Loucy (cell line): ENCODE data around the gene ACOXL.

Source experiments
- H2AFZ ChIP-seq: fragments of 200-600 bp; sonication (generic); 2 replicates; pipeline ENCODE4 v1.6.0; 2016; ENCODE audit warnings: antibody characterized with exemption, mild to moderate bottlenecking, low read length, moderate library complexity
- H3F3A ChIP-seq: fragments of 200-600 bp; 2 replicates; pipeline ENCODE4 v1.6.0; 2016; ENCODE audit warnings: antibody characterized with exemption, low read depth, mild to moderate bottlenecking
- H3K27me3 ChIP-seq: fragments of 200-600 bp; sonication (generic); 2 replicates; pipeline ENCODE4 v1.6.1; 2014; ENCODE audit warnings: low read length, mild to moderate bottlenecking; ENCODE audit not compliant: insufficient read depth, poor library complexity, severe bottlenecking
- H3K36me3 ChIP-seq: fragments of 200-600 bp; sonication (generic); 2 replicates; pipeline ENCODE4 v1.6.1; 2016; ENCODE audit warnings: low read length; ENCODE audit not compliant: insufficient read depth
- H3K4me1 ChIP-seq: fragments of 200-600 bp; sonication (generic); 2 replicates; pipeline ENCODE4 v1.5.1; 2014; ENCODE audit warnings: low read length, mild to moderate bottlenecking; ENCODE audit not compliant: insufficient read depth, poor library complexity, severe bottlenecking
- H3K4me2 ChIP-seq: fragments of 200-600 bp; sonication (generic); 2 replicates; pipeline ENCODE4 v1.6.0; 2014; ENCODE audit warnings: antibody characterized with exemption, low read length, low read depth, mild to moderate bottlenecking; ENCODE audit not compliant: poor library complexity, severe bottlenecking
- H3K4me3 ChIP-seq: fragments of 200-600 bp; sonication (generic); 2 replicates; pipeline ENCODE4 v1.5.1; 2014; ENCODE audit warnings: low read length, mild to moderate bottlenecking, mixed read lengths; ENCODE audit not compliant: poor library complexity, severe bottlenecking
- H3K79me2 ChIP-seq: fragments of 200-600 bp; sonication (generic); 2 replicates; pipeline ENCODE4 v1.6.1; 2014; ENCODE audit warnings: low read length; ENCODE audit not compliant: insufficient read depth
- H3K9ac ChIP-seq: fragments of 200-600 bp; sonication (generic); 2 replicates; pipeline ENCODE4 v1.6.0; 2014; ENCODE audit warnings: mild to moderate bottlenecking, low read depth, low read length, moderate library complexity; ENCODE audit not compliant: poor library complexity, severe bottlenecking
- H3K9me2 ChIP-seq: fragments of 200-600 bp; sonication (generic); replicated peaks from 2 replicates; pipeline ENCODE4 v1.6.1; 2016; ENCODE audit warnings: low read depth, low read length, mixed read lengths
- H3K9me3 ChIP-seq: fragments of 200-600 bp; sonication (generic); 2 replicates; pipeline ENCODE4 v1.6.1; 2014; ENCODE audit warnings: mild to moderate bottlenecking, antibody characterized with exemption, low read length, low read depth; ENCODE audit not compliant: insufficient read depth
- H4K20me1 ChIP-seq: fragments of 200-600 bp; sonication (generic); 2 replicates; pipeline ENCODE4 v1.6.0; 2014; ENCODE audit warnings: antibody characterized with exemption, low read length, mild to moderate bottlenecking; ENCODE audit not compliant: insufficient read depth, poor library complexity, severe bottlenecking
- EZH2phosphoT487 ChIP-seq: fragments of 200-600 bp; IDR thresholded peaks from 2 replicates; pipeline ENCODE4 v1.6.1; 2018; ENCODE audit warnings: antibody characterized with exemption, mild to moderate bottlenecking, moderate library complexity, borderline replicate concordance
- TF ChIP-seq, protein P1 (sequence below): fragments of 200-600 bp; sonication (generic); conservative IDR thresholded peaks from 2 replicates; pipeline ENCODE4 v1.5.1; 2014; ENCODE audit warnings: mild to moderate bottlenecking, antibody characterized with exemption, low read length

ACOXL gene

DNA sequence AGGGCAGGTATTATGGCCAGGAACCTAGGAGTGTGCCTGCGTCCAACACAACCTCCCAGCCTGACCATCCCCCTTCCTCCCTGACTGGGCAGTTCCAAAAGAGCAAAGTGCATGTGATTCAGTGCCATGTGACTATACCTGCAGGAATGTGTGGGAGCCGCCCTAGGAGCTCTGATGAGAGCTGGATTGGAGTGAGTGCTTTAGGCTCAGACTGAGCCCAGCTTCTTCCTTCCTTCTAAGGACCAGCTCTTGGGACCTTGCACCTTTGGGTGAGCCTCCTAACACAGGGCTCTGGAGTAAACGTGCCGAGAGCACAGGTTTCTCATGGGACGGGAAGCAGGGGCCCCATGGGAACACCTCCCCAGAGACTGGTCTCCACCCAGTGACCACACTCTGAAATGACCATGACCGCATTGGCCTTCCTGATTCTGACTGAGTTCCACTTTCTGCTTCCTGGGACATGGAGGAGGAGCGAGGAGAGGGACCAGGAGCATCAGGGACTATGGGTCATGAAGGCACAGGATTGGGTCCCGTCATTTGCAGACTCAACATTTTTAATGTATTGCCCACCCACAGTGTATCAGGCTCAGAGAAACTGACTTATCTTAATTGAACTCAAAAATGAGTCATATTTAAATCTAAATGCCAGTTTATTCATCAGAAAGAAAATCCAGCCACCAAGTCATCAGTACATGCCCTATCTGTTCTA lies 300.5 kb downstream of the ACOXL start:
- Histone ChIP-seq H3K79me2 (no peaks in the 10 kb centered on the region), H3K9me3 (no peaks in the 10 kb centered on the region; the same call in 1 of the 2 replicates), H3K9ac (no peak overlapping the region), H3K27me3 (no peaks in the 10 kb centered on the region), H2AFZ (no peak overlapping the region), H3F3A (no peaks in the 10 kb centered on the region), H3K4me1 (peaks cover 65% of the 10 kb centered on the region), H3K9me2 (no peaks in the 10 kb centered on the region), H3K36me3 (no peaks in the 10 kb centered on the region), H3K4me2 (no peak overlapping the region), H4K20me1 (no peaks in the 10 kb centered on the region), H3K4me3 (no peak overlapping the region)
- no peak for TF ChIP-seq EZH2phosphoT487
- TF ChIP-seq, protein P1, sequence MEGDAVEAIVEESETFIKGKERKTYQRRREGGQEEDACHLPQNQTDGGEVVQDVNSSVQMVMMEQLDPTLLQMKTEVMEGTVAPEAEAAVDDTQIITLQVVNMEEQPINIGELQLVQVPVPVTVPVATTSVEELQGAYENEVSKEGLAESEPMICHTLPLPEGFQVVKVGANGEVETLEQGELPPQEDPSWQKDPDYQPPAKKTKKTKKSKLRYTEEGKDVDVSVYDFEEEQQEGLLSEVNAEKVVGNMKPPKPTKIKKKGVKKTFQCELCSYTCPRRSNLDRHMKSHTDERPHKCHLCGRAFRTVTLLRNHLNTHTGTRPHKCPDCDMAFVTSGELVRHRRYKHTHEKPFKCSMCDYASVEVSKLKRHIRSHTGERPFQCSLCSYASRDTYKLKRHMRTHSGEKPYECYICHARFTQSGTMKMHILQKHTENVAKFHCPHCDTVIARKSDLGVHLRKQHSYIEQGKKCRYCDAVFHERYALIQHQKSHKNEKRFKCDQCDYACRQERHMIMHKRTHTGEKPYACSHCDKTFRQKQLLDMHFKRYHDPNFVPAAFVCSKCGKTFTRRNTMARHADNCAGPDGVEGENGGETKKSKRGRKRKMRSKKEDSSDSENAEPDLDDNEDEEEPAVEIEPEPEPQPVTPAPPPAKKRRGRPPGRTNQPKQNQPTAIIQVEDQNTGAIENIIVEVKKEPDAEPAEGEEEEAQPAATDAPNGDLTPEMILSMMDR = no peak

DNA sequence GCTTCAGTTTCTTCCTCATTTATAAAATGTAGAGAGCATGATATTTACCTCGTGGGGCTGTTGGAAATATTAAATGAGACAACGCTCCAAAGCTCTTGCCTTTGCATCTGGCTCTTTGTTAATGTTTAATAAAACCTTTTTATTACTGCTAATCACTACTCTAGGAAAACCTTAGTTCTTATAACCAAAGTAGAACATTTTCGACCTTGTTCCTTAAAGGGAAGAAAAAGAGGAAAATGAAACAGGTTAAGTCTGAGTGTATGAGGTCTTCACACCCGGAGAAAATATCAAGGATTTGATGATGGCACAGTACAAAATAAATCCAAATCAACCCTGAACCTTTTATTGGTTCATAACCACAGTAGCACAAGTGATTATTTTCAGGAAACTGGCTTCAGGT lies 301.8 kb downstream of the ACOXL start:
- no peak overlapping the region for H3K9ac ChIP-seq
- H3K4me1 ChIP-seq = peaks cover 62% of the 10 kb centered on the region

DNA sequence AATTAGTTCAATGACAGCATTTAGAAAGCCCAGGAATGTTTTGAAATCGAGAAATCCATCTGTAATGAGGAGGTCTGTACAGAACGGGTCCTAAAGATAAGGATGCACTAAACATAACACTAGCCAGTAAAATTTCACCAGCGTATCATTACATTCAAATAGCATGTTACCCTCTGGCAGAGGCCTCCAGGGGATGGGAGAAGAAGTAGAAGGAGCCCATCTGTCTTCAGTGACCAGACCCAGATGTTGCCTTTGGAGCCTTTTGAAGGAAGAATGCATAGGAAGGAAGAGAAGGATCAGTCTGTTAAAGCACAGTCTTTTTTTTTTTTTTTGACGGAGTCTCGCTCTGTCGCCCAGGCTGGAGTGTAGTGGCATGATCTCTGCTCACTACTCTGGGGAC lies 302.2 kb downstream of the ACOXL start:
- no peaks in the 10 kb centered on the region for H3K27me3 ChIP-seq
- H4K20me1 ChIP-seq = no peaks in the 10 kb centered on the region
- no peak overlapping the region for H3K9ac ChIP-seq
- H3K4me1 ChIP-seq = peaks cover 57% of the 10 kb centered on the region
- no peak overlapping the region for H3K4me2 ChIP-seq
- H3K4me3 ChIP-seq = no peak overlapping the region
- no peak for TF ChIP-seq EZH2phosphoT487
- TF ChIP-seq, protein P1 = no peak
- no peaks in the 10 kb centered on the region for H3K9me2 ChIP-seq
- H3K79me2 ChIP-seq = no peaks in the 10 kb centered on the region
- H3K36me3 ChIP-seq = no peaks in the 10 kb centered on the region
- no peak overlapping the region for H2AFZ ChIP-seq
- no peaks in the 10 kb centered on the region for H3F3A ChIP-seq
- no peaks in the 10 kb centered on the region for H3K9me3 ChIP-seq

More for the DNA sequence above, 301.8 kb downstream of the ACOXL start:
- Histone ChIP-seq H2AFZ (no peak overlapping the region), H3F3A (no peaks in the 10 kb centered on the region), H3K36me3 (no peaks in the 10 kb centered on the region), H3K27me3 (no peaks in the 10 kb centered on the region), H3K9me2 (no peaks in the 10 kb centered on the region), H3K79me2 (no peaks in the 10 kb centered on the region), H4K20me1 (no peaks in the 10 kb centered on the region), H3K4me3 (no peak overlapping the region), H3K4me2 (no peak overlapping the region), H3K9me3 (no peaks in the 10 kb centered on the region)
- no peak for TF ChIP-seq EZH2phosphoT487
- TF ChIP-seq, protein P1 = no peak
